Prostate gland (tissue), 2 donors: Measurements from ENCODE around the gene BTG2. TPM values are rescaled to one million over a fixed set of nuclear protein-coding genes. Genes with fewer than 3 reads are reported as not detected.

Experiments used
- DNase-seq: peaks from one replicate; pipeline ENCODE4 v3.0.0-alpha.2; 2019; ENCODE audit warnings: low spot score
- H3K27ac ChIP-seq, 2 donors: fragments of 200-600 bp; sonication (generic); 2 replicates each; pipeline ENCODE4 v1.5.1; 2017 to 2019
- H3K27me3 ChIP-seq: fragments of 200-600 bp; sonication (generic); replicated peaks from 2 replicates; pipeline ENCODE4 v1.5.1; 2019; ENCODE audit not compliant: insufficient read depth
- H3K36me3 ChIP-seq, 2 donors: fragments of 200-600 bp; sonication (generic); 1 replicate in 1 of 2; 2 replicates in 1 of 2; pipeline versions ENCODE4 v1.5.1 to v1.8.1; 2017 to 2019
- H3K4me1 ChIP-seq: fragments of 200-600 bp; sonication (generic); replicated peaks from 2 replicates; pipeline ENCODE4 v1.5.1; 2019
- H3K4me3 ChIP-seq, 2 donors: fragments of 200-600 bp; sonication (generic); 2 replicates each; pipeline ENCODE4 v1.5.1; 2017 to 2019
- H3K9me3 ChIP-seq: fragments of 200-600 bp; sonication (generic); 2 replicates; pipeline ENCODE4 v1.5.1; 2017
- POLR2A ChIP-seq: fragments of 450-650 bp; IDR thresholded peaks from one replicate; pipeline ENCODE4 v1.6.1; 2016; ENCODE audit warnings: antibody characterized with exemption, mild to moderate bottlenecking
- POLR2AphosphoS5 ChIP-seq: sonication (generic); formaldehyde crosslinking; IDR thresholded peaks from one replicate; pipeline ENCODE4 v1.6.1; 2017; ENCODE audit warnings: antibody characterized with exemption
- WGBS: methylation state at CpG from one replicate; pipeline ENCODE4 v1.1.5; 2018; 5-methylcytosine and 5-hydroxymethylcytosine counted together
- intact Hi-C: fragments of 100-400 bp; cut with DNase I; formaldehyde crosslinking; loops from one replicate; pipeline ENCODE4 v1.14.2; 2022
- total RNA-seq, 2 donors: library from RNA; depleted of rRNA; stranded (reverse); fragments of >200 nt; gene quantifications; one replicate each; pipeline ENCODE4 v1.1.0, GENCODE V29; 2016
- TF ChIP-seq, protein P1 (sequence below), 4 experiments: fragments of 200-600 bp in 2 of 4; fragments of 450-650 bp in 2 of 4; sonication (generic) in 2 of 4; IDR thresholded peaks; 1 replicate in 3 of 4; 2 replicates in 1 of 4; pipeline ENCODE4 v1.5.1; 2016 to 2019; ENCODE audit warnings: antibody characterized with exemption in 4 of 4, mild to moderate bottlenecking in 2 of 4, moderate library complexity in 2 of 4

BTG2 gene
- total RNA-seq, 2 donors from 2014 or later, result 91.0 to 131 TPM

DNA sequence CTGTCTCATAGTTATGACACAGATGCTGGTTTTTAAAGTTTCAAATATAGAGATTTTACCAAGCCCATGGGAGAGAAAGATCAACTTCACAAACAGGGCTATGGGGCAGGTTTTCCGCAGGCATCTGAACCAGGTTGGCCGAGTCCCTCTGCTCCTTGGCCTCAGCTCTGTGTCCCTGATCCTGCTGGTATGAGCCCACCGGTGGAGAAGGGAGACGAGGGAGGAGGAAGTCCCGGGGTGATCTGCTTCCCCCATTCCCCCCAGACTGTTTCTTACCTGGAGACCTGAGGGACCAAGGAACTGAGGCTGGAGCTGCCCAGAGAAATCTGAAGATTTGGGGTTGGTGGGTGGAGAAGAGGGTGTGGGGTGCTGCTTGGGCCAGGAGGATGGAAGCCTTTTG is 28.9 kb upstream of the BTG2 start:
- H3K36me3 ChIP-seq, result no peaks in the 10 kb centered on the region
- H3K27me3 ChIP-seq, result no peaks in the 10 kb centered on the region
- TF ChIP-seq, protein P1, sequence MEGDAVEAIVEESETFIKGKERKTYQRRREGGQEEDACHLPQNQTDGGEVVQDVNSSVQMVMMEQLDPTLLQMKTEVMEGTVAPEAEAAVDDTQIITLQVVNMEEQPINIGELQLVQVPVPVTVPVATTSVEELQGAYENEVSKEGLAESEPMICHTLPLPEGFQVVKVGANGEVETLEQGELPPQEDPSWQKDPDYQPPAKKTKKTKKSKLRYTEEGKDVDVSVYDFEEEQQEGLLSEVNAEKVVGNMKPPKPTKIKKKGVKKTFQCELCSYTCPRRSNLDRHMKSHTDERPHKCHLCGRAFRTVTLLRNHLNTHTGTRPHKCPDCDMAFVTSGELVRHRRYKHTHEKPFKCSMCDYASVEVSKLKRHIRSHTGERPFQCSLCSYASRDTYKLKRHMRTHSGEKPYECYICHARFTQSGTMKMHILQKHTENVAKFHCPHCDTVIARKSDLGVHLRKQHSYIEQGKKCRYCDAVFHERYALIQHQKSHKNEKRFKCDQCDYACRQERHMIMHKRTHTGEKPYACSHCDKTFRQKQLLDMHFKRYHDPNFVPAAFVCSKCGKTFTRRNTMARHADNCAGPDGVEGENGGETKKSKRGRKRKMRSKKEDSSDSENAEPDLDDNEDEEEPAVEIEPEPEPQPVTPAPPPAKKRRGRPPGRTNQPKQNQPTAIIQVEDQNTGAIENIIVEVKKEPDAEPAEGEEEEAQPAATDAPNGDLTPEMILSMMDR (IDR thresholded peaks at IDR 0.05), result no peak
- TF ChIP-seq POLR2AphosphoS5, result no peak
- TF ChIP-seq POLR2A, result no peak
- DNase-seq, result no peak
- H3K27ac ChIP-seq, result peak overlapping the region; percentile 84 to 85
- intact Hi-C loops, result no loop called here
- no peaks in the 10 kb centered on the region for H3K9me3 ChIP-seq
- peaks cover 12% of the 10 kb centered on the region for H3K4me1 ChIP-seq
- H3K4me3 ChIP-seq, result no peak overlapping the region
- 82% methylated on average over 5 of the region's 5 CpGs for WGBS

GRCh38 chr1:203276916-203277545 is 28.3 kb upstream of the BTG2 start:
- intact Hi-C loops, result no loop called here
- Histone ChIP-seq H3K4me1 (peaks cover 12% of the 10 kb centered on the region), H3K4me3 (no peak overlapping the region), H3K9me3 (no peaks in the 10 kb centered on the region), H3K36me3 (no peaks in the 10 kb centered on the region), H3K27me3 (no peaks in the 10 kb centered on the region), H3K27ac (peak overlapping the region; percentile 84 to 85)
- TF ChIP-seq POLR2A, result no peak
- TF ChIP-seq, protein P1 (IDR thresholded peaks at IDR 0.05), result no peak
- no peak for TF ChIP-seq POLR2AphosphoS5
- WGBS, result 70% methylated on average over 9 of the region's 9 CpGs
- DNase-seq, result no peak

DNA sequence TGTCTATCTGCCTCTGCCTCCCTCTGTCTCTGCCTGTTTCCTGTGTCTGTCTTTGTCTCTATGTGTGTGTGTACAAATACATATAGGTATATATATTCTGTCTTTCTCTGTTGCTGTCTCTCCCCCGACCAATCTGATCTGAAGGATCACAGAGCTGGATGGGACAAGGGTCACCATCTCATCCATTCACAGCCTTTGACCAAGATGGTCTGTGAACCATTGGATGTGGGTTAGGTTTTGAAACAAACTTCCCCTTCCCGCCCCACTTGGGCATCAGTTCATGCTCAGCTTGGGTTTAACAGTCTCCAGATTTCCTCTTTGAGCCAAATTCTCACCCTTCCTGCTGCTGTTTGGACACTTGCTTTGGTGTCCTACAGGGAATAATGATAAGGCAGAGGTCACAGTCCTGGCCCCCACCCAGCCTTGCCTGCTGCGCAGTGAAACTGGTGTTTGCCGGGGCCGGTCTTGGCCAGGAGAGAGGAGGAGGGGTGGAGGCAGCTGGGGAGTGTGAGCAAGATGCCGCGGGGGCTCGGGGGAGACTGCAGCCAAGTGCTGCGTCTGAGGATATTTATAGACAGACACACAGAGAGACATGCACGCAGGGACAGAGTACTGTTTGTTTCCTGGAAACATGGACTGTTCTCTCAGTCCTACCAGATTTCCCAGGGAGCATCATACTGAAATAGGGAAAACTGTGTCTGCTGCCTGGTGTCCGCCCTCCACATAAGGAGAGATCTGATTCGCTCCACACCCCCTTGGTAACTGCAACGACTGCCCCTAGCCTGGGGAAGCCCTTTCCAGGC is 27.0 kb upstream of the BTG2 start:
- TF ChIP-seq POLR2AphosphoS5 (peak; percentile 90), POLR2A (peak; percentile 52)
- TF ChIP-seq, protein P1 (IDR thresholded peaks at IDR 0.05), result peak in 1 of 4 experiments; percentile 4
- DNase-seq, result peak; percentile 67
- intact Hi-C loops, result no loop called here
- H3K9me3 ChIP-seq, result no peaks in the 10 kb centered on the region
- peak overlapping the region; percentile 84 to 85 for H3K27ac ChIP-seq
- H3K27me3 ChIP-seq, result no peaks in the 10 kb centered on the region
- 10% methylated on average over 13 of the region's 13 CpGs for WGBS
- H3K4me1 ChIP-seq, result peaks cover 12% of the 10 kb centered on the region
- H3K4me3 ChIP-seq, result no peak overlapping the region
- H3K36me3 ChIP-seq, result no peaks in the 10 kb centered on the region

DNA sequence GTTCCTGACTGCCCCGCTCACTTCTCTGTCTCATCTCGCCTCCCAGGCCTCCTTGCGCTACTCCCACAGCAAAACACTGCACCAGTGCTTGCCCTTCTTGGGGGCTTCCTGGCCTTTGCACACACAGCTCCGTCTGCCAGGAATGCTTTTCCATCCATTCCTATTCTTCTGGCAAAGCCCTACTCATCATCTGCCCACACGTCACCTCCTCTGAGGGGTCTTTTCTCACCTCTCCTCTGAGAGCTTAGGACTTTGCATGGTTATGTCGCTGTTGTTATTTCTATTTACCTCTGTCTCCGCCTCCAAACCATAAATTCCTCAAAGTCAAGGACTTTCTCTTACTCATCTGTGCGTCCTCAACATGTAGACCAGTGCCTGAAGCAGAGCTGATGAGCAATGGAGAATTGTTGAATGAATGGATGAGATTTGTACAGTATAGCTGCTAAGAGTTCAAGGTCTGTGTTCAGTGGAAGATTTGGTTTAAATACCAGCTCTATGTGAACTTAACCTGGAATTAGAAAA is 26.4 kb upstream of the BTG2 start:
- peaks cover 12% of the 10 kb centered on the region for H3K4me1 ChIP-seq
- WGBS, result 43% methylated on average over 8 of the region's 8 CpGs
- intact Hi-C loops, result no loop called here
- H3K27ac ChIP-seq, result peak overlapping the region; percentile 84 to 85
- DNase-seq, result no peak
- H3K9me3 ChIP-seq, result no peaks in the 10 kb centered on the region
- no peaks in the 10 kb centered on the region for H3K36me3 ChIP-seq
- TF ChIP-seq POLR2AphosphoS5 (no peak), POLR2A (no peak)
- TF ChIP-seq, protein P1 (IDR thresholded peaks at IDR 0.05), result no peak
- H3K27me3 ChIP-seq, result no peaks in the 10 kb centered on the region
- H3K4me3 ChIP-seq, result no peak overlapping the region
